ENCODE results near the gene OR10K1.

DNA sequence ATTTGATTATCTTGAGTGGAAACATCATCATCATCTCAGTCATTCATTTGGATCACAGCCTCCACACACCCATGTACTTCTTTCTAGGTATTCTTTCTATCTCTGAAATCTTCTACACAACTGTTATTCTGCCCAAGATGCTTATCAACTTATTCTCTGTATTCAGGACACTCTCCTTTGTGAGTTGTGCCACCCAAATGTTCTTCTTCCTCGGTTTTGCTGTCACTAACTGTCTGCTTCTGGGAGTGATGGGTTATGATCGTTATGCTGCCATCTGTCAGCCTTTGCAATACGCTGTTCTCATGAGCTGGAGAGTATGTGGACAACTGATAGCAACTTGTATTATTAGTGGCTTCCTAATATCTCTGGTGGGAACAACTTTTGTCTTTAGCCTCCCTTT, 29.7 kb downstream of the OR10K1 start:
- no peak for TF ChIP-seq EZH2phosphoT487 (conservative IDR thresholded peaks at IDR 0.05; ENCODE audit: low read length)
- TF ChIP-seq, protein P1, sequence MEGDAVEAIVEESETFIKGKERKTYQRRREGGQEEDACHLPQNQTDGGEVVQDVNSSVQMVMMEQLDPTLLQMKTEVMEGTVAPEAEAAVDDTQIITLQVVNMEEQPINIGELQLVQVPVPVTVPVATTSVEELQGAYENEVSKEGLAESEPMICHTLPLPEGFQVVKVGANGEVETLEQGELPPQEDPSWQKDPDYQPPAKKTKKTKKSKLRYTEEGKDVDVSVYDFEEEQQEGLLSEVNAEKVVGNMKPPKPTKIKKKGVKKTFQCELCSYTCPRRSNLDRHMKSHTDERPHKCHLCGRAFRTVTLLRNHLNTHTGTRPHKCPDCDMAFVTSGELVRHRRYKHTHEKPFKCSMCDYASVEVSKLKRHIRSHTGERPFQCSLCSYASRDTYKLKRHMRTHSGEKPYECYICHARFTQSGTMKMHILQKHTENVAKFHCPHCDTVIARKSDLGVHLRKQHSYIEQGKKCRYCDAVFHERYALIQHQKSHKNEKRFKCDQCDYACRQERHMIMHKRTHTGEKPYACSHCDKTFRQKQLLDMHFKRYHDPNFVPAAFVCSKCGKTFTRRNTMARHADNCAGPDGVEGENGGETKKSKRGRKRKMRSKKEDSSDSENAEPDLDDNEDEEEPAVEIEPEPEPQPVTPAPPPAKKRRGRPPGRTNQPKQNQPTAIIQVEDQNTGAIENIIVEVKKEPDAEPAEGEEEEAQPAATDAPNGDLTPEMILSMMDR (IDR thresholded peaks at IDR 0.05; ENCODE audit: insufficient read depth, low read length, poor library complexity, severe bottlenecking) = no peak
